Stimulated activated CD4-positive, alpha-beta T cell treated with anti-CD3 and anti-CD28 coated beads, Interleukin-15, amount 100 ng/mL, for 1 hour (primary cell): Measurements from ENCODE around the gene SLC22A5.
A peak's percentile ranks its signal among the peaks of the same experiment; 100 is the strongest.
"Not testable (repeated sequence)": the region's sequence is repeated elsewhere in the genome, so short reads cannot be mapped to it uniquely, and the experiment has no call there.

Experiments used
- DNase-seq, 2 donors: peaks; one replicate each; pipeline ENCODE4 v3.0.0-alpha.2; 2020; ENCODE audit warnings: low read depth in 1 of 2, low spot score in 1 of 2

Gene SLC22A5

DNA sequence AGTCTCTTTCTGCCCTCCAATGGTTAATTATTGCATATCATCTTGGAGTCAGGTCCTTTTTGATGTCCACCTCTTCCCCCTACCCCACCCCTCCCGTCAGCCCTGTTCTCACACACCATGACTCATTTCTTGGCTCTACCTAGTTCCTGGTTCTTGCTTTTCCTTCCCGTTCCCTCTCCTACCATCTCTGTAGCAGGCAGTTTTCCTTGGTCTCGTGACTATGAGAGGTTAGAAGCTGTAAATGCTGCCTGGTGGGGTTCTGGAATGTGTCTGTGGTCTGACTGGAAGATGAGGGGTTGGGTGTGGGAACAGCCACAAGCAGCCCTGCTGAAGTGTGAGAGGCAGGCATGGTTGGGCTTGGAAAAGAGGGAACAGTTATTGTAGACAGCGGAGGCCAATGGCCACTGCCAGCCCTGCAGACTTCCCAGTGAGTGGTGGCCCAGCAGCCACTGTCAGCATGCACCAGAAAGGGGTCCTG lies 18.2 kb downstream of the SLC22A5 start:
- DNase-seq = no peak

DNA sequence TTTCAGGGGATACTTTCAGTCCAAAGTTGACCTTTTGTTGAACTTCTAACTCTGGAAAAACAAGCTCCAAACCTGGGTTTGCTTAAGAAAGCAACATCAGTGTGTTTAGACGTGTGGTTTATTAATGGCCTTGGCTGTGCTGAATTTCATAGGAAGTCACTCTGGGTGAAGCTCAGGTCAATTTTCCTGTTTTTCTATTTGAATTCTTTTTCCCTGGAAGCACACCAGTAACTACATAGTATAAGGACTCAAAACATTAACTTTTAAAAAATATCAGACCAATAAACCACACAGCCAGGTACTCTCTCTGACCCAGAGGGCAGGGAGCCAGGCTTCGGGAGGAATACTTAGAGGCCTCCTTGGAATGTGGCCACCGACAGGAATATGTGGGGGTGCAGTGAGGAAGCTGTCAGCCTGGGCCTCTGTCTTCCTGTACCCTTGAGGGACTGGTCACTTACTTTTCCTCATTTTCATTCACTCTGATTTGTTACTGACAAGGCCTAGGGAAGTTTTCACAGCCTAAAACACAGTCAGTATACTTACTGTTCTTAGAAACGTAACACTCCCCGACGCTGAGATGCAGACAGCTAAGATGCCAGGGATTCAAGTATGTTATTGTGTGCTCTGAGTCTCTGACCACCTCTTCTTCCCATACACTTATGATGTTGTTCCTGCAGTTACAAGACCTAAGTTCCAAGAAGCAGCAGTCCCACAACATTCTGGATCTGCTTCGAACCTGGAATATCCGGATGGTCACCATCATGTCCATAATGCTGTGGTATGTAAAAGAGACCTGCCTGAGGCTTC lies 18.9 kb downstream of the SLC22A5 start:
- DNase-seq = no peak

DNA sequence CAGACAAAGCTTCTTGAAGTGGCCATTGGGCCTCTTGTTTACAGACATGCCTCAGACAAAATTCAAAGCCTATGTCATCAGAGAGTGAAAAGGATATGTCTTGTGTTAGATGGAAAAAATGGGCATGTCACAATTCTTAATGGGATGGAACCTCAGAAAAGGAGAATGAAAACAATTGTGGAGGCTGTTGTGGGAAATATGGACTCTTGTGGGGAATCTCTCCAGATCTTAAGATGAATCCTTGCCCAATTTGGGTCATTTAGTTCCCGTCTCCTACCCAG lies 19.5 kb downstream of the SLC22A5 start:
- DNase-seq = no peak

DNA sequence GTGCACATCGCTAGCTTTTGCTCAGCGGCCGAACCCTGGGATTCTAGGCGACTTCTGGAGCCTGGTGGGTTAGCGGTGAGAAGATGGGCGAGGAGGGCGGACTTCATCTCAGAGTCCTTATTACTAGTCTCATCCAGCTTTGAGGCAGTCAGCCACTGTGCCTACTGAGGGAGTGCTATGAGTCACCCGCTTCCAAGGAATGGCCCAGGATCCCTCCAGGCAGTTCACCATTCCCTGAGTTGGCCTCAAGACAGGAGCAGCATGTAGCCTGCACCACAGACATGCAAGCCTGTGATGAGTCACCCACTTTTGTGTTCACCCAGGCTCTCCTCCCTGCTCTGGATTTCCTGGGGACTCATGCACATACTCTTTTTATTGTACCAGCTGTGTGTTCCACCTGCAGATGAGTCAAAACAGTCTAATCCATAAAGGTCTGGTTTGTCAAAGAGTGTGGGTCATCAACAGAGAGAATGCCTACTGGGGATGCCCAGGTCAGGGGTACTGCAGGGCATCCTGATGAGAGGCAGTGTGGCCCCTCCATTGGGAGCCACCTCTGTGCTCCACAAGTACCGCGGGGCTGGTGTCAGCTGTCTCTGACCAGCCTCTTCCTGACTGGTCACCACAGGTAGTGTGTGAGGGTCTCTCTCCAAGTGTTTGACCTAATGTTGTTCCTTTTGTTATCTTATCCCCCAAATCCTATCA lies 20.2 kb downstream of the SLC22A5 start:
- DNase-seq = no peak

DNA sequence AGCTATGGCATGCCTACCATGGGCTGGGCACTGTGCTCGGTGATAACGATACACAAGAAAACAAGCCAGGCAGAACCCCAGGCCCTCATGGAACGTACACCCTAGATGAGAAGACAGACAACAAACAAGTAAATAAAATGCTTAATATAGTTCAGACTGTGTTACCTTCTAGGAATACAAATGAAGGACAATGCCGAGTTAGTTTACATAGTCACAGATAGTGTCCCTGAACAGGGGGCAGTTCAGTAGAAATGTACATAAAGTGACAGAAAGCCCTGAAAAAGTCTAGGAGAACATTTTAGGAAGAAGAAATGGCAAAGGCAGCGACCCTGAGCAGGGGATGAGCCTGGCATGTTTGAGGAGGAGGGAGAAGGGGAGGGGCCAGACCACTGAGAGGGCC lies 21.7 kb downstream of the SLC22A5 start:
- no peak for DNase-seq

DNA sequence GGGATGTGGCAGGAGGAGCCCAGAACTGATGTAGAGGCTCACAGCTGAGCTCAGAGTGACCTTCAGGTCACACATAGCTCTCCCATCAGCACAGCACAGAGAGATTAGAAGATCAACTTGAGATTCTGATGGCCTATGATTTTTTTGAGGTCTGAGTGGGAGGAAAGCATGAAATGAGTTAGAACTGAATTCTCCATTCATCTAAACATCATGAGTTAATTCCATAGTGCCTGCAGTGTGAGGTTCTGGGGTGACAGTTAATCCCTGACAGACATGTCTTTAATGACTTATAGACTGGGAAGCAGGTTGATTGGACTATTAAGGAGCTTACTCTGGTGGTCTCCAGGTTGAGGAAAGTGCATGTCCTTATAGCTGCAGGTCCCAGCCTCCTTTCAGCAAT lies 22.4 kb downstream of the SLC22A5 start:
- DNase-seq = no peak

DNA sequence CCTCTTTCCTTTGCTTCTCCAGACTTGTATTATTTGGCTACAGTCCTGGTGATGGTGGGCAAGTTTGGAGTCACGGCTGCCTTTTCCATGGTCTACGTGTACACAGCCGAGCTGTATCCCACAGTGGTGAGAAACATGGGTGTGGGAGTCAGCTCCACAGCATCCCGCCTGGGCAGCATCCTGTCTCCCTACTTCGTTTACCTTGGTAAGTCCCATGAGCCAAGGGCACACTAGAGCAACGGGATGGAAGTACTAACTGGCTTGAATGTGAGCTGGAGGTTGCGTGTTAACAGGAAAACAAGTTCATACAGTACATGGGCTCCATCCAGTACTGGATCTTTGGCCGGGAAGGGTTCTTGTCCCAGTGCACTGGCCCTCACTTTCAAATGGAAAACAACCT lies 22.9 kb downstream of the SLC22A5 start:
- DNase-seq = no peak

DNA sequence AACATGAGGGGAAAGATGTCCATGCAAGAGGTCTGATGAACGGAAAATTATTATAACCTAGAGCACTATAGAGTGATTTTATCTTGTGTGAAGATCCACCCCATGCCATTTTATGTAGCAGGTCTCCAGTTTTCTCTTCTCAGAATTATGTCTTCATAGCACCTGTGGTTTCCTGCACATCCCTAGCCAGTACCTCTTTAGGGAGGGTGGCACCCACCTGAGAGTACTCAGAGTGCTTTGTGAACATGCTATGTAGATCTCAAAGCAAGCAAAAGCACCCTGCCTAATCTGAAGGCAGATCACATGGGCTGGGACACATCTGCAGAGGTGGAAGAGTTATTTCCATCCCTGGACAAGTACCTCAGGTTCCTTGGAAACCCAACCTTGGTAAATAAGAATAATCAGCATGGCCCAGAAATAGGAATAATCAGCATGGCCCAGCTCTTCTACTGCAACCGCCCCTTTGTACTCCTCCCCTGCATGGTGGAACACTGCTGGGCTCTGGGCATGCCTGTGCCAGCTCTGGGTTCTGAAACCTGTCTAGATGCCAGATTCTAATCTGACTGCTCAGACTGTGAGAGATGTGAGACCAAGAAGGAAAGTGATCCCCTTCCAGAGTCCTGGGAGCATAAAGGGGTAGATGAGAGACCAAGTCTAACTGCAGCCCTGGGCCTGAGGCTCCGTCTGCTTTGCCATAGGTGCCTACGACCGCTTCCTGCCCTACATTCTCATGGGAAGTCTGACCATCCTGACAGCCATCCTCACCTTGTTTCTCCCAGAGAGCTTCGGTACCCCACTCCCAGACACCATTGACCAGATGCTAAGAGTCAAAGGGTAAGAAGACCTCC lies 23.7 kb downstream of the SLC22A5 start:
- no peak for DNase-seq

DNA sequence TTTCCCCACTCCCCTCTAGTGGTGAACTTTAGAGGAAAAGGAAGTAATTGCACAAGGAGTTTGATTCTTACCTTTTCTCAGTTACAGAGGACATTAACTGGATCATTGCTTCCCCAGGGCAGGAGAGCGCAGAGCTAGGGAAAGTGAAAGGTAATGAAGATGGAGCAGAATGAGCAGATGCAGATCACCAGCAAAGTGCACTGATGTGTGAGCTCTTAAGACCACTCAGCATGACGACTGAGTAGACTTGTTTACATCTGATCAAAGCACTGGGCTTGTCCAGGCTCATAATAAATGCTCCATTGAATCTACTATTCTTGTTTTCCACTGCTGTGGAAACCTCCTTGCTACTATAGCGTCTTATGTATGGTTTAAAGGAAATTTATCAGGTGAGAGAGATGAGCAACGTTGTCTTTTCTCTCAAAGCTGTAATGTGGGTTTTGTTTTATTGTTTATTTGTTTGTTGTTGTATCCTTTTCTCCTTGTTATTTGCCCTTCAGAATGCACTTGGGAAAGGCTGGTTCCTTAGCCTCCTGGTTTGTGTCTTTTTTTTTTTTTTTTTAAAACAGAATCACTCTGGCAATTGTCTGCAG lies 25.3 kb downstream of the SLC22A5 start:
- no peak for DNase-seq

DNA sequence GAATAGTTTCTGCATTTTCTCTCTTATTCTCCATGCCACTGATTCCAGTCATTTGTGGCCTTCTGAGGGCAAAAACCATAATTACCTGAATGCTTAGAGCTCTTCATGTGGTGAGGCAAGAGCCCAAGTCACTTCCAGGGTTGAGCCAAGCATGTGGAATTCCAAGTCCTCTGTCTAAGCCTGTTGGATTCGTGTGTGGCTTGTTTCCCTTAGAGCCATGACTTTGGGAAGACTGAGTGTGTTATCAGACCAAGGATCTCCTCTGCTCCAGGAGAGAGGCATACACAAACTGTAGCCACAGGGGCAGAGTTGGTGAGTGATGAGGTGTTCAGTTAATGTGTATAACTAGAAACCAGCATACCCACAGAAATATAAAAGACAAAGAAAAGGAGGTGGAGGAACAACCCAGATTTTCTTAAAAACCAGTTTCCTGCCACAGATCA lies 27.1 kb downstream of the SLC22A5 start:
- DNase-seq = no peak

DNA sequence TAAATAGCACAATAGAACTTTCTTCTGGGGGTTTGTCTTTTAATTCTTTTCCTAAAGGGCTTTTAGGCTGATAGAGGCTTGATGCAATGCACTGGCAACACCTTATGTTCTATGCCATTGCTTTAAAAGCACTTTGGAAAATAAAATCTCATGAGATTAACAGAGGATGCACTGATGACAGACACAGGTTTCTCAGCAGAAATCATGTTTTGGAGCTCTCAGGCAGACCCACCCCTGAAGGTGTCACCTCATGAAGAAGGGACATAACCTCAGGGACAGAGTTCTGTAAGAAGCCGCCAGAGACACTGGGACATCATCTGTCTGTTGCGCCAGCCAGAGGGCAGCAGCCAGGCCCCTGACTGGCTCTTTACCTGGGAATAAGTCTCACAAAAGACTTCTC lies 27.7 kb downstream of the SLC22A5 start:
- DNase-seq = no peak

DNA sequence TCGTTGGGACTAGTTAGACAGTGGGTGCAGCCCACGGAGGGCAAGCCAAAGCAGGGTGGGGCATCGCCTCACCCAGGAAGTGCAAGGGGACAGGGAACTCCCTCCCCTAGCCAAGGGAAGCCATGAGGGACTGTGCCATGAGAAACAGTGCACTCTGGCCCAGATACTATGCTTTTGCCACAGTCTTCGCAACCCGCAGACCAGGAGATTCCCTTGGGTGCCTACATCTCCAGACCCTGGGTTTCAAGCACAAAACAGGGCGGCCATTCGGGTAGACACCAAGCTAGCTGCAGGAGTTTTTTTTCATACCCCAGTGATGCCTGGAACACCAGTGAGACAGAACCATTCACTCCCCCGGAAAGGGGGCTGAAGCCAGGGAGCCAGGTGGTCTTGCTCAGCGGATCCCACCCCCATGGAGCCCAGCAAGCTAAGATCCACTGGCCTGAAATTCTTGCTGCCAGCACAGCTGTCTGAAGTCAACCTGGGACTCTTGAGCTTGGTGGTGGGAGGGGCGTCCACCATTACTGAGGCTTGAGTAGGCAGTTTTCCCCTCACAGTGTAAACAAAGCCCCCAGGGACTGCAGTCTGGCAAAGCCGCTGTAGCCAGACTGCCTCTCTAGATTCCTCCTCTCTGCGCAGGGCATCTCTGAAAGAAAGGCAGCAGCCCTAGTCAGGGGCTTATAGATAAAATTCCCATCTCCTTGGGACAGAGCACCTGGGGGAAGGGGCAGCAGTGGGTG lies 28.6 kb downstream of the SLC22A5 start:
- not testable (repeated sequence) for DNase-seq

DNA sequence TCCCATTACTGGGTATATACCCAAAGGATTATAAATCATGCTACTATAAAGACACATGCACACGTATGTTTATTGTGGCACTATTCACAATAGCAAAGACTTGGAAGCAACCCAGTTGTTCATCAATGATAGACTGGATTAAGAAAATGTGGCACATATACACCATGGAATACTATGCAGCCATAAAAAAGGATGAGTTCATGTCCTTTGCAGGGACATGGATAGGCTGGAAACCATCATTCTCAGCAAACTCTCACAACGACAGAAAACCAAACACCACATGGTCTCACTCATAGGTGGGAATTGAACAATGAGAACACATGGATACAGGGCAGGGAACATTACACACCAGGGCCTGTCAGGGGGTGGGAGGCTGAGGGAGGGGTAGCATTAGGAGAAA lies 34.5 kb downstream of the SLC22A5 start:
- DNase-seq = not testable (repeated sequence)

DNA sequence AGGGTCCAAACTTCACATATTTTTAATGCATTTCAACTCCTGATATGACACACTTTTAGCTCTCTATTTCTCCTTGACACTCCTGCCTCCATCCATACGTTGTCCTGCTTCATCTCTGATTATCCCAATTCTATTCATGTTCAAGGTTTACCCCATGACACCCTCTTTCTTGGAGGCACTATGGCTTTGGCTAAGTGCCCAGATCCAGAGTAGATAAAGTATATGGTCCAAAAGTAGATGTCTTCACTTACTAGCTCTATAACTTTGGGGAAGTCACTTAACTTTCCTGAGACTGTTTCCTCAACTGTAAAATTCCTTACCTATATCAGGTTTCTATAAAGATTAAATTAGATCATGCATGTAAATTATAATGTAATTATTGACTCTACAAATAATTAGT lies 36.1 kb downstream of the SLC22A5 start:
- no peak for DNase-seq

DNA sequence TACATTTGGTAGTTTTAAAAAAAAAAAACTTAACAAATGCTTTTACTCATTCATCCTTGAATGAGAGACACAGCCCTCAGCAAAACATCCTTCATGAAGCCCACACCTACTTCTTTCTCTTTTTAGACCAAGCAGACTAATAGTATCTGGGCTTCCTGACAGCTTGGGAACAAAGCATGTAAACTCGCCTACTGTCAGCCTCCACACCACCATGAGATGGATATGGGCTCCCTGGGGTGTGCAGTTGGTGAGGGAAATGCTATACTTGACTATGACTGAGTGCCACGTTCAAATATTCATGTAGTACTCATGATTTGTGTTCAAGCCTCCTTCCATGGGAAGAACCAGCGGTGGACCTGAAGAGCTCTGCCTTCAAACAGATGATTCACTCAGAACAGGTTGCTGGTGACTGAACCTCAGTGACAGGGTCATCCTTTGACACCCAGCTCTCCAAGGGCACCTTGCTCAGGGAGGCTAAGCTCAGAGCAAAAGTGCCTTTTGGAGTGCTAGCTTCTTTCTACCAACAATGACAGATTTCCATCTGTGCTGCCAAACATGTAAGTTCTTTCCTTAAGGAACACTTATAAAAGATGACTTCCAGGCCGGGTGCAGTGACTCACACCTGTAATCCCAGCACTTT lies 36.8 kb downstream of the SLC22A5 start:
- DNase-seq = no peak

DNA sequence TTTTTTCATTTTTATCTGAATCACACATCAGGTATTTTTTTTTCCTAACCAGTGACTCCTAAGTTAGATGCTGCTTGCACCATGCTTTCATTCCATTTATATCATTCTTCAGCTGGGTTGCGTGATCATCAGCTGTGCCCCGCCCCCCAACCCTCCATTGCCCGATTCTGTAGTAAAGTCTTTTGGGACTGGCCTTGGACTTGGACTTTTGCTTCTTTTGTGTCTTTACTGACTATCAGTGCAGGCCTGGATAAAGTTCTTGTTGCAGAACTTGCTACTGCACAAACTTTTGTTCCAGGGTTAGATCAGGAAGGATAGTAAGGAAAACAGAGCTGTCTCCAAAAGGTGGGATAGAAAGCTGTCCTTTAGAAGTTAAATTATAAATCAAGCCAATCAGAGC lies 38.5 kb downstream of the SLC22A5 start:
- DNase-seq = no peak

DNA sequence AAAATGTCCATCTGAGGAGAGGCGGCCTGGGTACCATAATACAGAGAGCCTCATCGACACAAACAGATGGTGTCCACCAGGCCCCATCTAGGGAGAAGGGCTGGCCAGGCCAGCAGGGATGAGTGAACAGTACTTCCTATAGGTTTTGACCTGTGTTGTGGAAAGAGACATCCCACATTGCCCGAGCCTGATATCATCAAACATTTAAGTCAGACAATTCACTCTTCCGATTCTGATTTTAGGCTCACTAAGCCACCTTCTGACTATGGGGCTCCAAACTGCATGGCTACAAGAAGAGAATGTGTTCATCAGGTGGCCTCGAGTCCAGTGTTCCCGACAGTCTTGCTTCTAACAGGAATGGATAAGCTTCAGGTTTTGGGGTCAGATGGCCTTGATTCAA lies 38.9 kb downstream of the SLC22A5 start:
- DNase-seq = no peak

DNA sequence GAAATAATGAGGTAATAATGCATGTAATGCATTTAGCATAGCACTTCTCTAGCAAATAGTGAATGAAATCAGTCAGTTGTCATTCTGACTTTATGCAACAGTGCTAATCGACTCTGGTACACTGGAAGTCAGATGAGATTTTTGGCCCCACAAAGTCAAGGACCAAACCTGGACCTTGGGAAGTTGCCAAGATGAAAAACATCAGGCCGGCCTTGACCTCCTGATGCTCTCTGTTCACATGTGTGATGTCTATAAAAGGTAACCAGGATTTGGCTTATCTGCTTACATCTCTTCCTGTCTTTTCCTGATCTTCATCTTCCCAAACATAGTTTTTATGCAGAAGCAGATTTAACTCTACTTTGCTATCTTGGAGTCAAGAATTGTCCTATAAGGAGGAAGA lies 39.5 kb downstream of the SLC22A5 start:
- DNase-seq = no peak

DNA sequence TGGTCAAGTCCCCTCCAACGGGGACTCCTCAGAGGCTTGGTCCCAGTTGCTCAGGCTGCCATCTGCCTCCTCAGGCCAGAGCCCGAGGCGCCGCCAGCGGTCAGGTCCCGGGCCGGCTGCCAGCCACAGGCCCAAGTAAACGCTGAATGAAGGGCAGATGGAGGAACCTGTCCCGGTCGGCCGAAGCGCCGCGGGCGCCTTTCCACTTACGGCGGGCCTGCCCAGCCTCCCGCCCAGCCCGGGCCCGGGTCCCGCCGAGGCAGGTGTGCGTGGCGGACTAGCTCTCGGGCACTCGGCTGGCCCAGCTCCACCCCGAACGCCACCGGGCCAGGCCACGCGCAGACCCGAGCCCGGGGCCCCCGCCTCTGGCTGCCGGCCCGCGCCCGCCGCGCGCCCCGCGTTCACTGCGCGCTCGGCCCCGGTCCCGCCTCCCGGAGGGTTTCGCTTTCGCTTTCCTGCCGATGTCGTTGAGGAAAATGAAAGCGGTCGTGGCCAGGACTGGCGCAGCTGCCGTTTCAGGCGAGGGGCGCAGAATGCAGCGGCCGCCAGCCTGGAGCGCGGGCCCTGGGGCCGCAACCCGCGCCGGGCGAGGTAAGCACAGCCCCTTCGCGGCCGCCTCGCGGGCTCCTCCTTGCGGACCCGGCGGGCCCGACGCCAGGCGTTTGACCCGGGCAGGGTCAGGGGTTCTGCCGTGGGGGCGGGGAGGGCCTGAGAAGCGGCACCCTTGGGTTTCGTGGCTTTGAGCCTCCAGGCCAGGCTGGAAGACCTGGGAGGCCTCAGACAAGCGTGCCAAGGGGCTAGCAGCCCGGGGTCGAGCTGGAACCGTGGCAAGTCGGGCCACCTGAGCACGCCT lies 41.2 kb downstream of the SLC22A5 start:
- DNase-seq = peak; percentile 64 to 82
